Ishikawa (cell line): ENCODE results near the gene FCHO1.

Experiments
- CEBPB ChIP-seq: IDR thresholded peaks from 2 replicates; pipeline ENCODE4 v1.6.1; 2012
- CREB1 ChIP-seq: IDR thresholded peaks from 2 replicates; pipeline ENCODE4 v1.6.1; 2012; ENCODE audit warnings: low read depth
- EGR1 ChIP-seq: IDR thresholded peaks from 2 replicates; pipeline ENCODE4 v1.6.1; 2012
- EP300 ChIP-seq: IDR thresholded peaks from 2 replicates; pipeline ENCODE4 v1.6.1; 2012; ENCODE audit warnings: borderline replicate concordance
- FOXM1 ChIP-seq: IDR thresholded peaks from 2 replicates; pipeline ENCODE4 v1.6.1; 2012; ENCODE audit warnings: low read depth, borderline replicate concordance
- MAX ChIP-seq: IDR thresholded peaks from 2 replicates; pipeline ENCODE4 v1.6.1; 2012
- NFIC ChIP-seq: IDR thresholded peaks from 2 replicates; pipeline ENCODE4 v1.6.1; 2012
- RAD21 ChIP-seq: IDR thresholded peaks from 2 replicates; pipeline ENCODE4 v1.6.1; 2012; ENCODE audit warnings: low read depth
- REST ChIP-seq: IDR thresholded peaks from 2 replicates; pipeline ENCODE4 v1.6.1; 2012; ENCODE audit warnings: low read depth, mild to moderate bottlenecking
- TAF1 ChIP-seq: IDR thresholded peaks from 2 replicates; pipeline ENCODE4 v1.6.1; 2012; ENCODE audit warnings: low read depth, mild to moderate bottlenecking
- TCF12 ChIP-seq: IDR thresholded peaks from 2 replicates; pipeline ENCODE4 v1.6.1; 2012; ENCODE audit warnings: low read depth
- TEAD4 ChIP-seq: IDR thresholded peaks from 2 replicates; pipeline ENCODE4 v1.6.1; 2012
- USF1 ChIP-seq: IDR thresholded peaks from 2 replicates; pipeline ENCODE4 v1.6.1; 2012
- YY1 ChIP-seq: IDR thresholded peaks from 2 replicates; pipeline ENCODE4 v1.6.1; 2012; ENCODE audit warnings: low read depth
- ZBTB7A ChIP-seq: IDR thresholded peaks from 2 replicates; pipeline ENCODE4 v1.6.1; 2012; ENCODE audit warnings: low read depth

FCHO1 gene

GRCh38 chr19:17762505-17763229 is 11.4 kb downstream of the FCHO1 start:
- TF ChIP-seq FOXM1 = 0 out of 2 replicates have a peak, but pooled peaks have one; percentile 19
- TF ChIP-seq YY1 = no peak

GRCh38 chr19:17764348-17764747 is 13.1 kb downstream of the FCHO1 start:
- no peak for TF ChIP-seq MAX
- no peak for TF ChIP-seq NFIC
- no peak for TF ChIP-seq TAF1
- no peak for TF ChIP-seq ZBTB7A
- no peak for TF ChIP-seq TEAD4
- TF ChIP-seq RAD21 = no peak
- TF ChIP-seq EP300 = no peak
- TF ChIP-seq REST = no peak
- TF ChIP-seq YY1 = no peak
- no peak for TF ChIP-seq FOXM1
- TF ChIP-seq EGR1 = no peak
- TF ChIP-seq CREB1 = no peak
- no peak for TF ChIP-seq TCF12
- no peak for TF ChIP-seq CEBPB
- TF ChIP-seq USF1 = no peak

GRCh38 chr19:17765069-17765618 is 13.9 kb downstream of the FCHO1 start:
- TF ChIP-seq EP300 (no peak), MAX (no peak), YY1 (no peak), TEAD4 (no peak), ZBTB7A (no peak), FOXM1 (no peak), CREB1 (no peak), NFIC (no peak), EGR1 (no peak), TAF1 (no peak), RAD21 (no peak), USF1 (no peak), CEBPB (no peak)

GRCh38 chr19:17766543-17767131 is 15.4 kb downstream of the FCHO1 start:
- TF ChIP-seq FOXM1 = no peak
- TF ChIP-seq CREB1 = no peak
- peak; percentile 91 for TF ChIP-seq RAD21
- peak; percentile 83 for TF ChIP-seq NFIC
- 0 out of 2 replicates have a peak, but pooled peaks have one; percentile 26 for TF ChIP-seq TCF12
- TF ChIP-seq REST = no peak
- TF ChIP-seq ZBTB7A = no peak
- peak; percentile 44; the same call in 1 of the 2 replicates for TF ChIP-seq MAX
- no peak for TF ChIP-seq TAF1
- TF ChIP-seq TEAD4 = no peak

GRCh38 chr19:17767559-17767958 is 16.3 kb downstream of the FCHO1 start:
- TF ChIP-seq FOXM1 (no peak), USF1 (no peak), TEAD4 (no peak), YY1 (no peak), ZBTB7A (no peak), MAX (no peak), TCF12 (no peak), RAD21 (no peak), EP300 (no peak), NFIC (no peak), TAF1 (no peak), CREB1 (no peak)
